Body of pancreas (tissue), 4 donors: ENCODE measurements around the gene ARHGEF28. TPM values are rescaled to one million over a fixed set of nuclear protein-coding genes. Genes with fewer than 3 reads are reported as not detected.
A peak's percentile ranks its signal among the peaks of the same experiment; 100 is the strongest.

Source experiments
- ATAC-seq: fragments of 150-250 bp; one replicate; pipeline ENCODE4 v1.9.1; 2016
- DNase-seq, 4 donors: peaks; one replicate each; pipeline ENCODE4 v3.0.0-alpha.2; 2019
- H3K27ac ChIP-seq, 4 donors: fragments of 200-600 bp; sonication (generic); 1 replicate in 3 of 4; 2 replicates in 1 of 4; pipeline versions ENCODE4 v1.5.1 to v1.6.1; 2016 to 2019; ENCODE audit warnings: mild to moderate bottlenecking in 1 of 4, mixed read lengths in 1 of 4, moderate library complexity in 1 of 4
- H3K27me3 ChIP-seq, 2 donors: fragments of 200-600 bp; sonication (generic); one replicate each; pipeline ENCODE4 v1.6.0; 2016; ENCODE audit warnings: mild to moderate bottlenecking in 1 of 2
- H3K36me3 ChIP-seq, 2 donors: fragments of 200-600 bp; sonication (generic); replicated peaks in 1 of 2; 2 replicates each; pipeline ENCODE4 v1.5.1; 2016; ENCODE audit warnings: low read depth in 2 of 2; ENCODE audit not compliant: insufficient read depth in 1 of 2
- H3K4me1 ChIP-seq: fragments of 200-600 bp; sonication (generic); one replicate; pipeline ENCODE4 v1.6.0; 2016
- H3K4me3 ChIP-seq, 2 donors: fragments of 200-600 bp; sonication (generic); 1 replicate in 1 of 2; 2 replicates in 1 of 2; pipeline ENCODE4 v1.5.1; 2016 to 2019
- H3K9me3 ChIP-seq, 3 donors: fragments of 200-600 bp; sonication (generic); 1 replicate in 2 of 3; 2 replicates in 1 of 3; pipeline ENCODE4 v1.5.1; 2016
- POLR2A ChIP-seq, 3 donors: fragments of 450-650 bp; IDR thresholded peaks; one replicate each; pipeline ENCODE4 v1.6.1; 2016; ENCODE audit warnings: antibody characterized with exemption in 3 of 3, mild to moderate bottlenecking in 2 of 3
- WGBS, 2 donors: methylation state at CpG; one replicate each; pipeline ENCODE4 v1.1.5; 2017; 5-methylcytosine and 5-hydroxymethylcytosine counted together
- intact Hi-C: fragments of 100-400 bp; cut with DNase I; formaldehyde crosslinking; loops from one replicate; pipeline ENCODE4 v1.15.1; 2023
- total RNA-seq, 2 donors: library from RNA; depleted of rRNA; stranded (reverse); fragments of >200 nt; gene quantifications; one replicate each; pipeline ENCODE4 v1.1.0, GENCODE V29; 2016
- TF ChIP-seq, protein P1 (sequence below), 7 experiments: fragments of 450-650 bp in 4 of 7; fragments of 200-600 bp in 3 of 7; sonication (generic) in 3 of 7; IDR thresholded peaks; one replicate each; pipeline ENCODE4 v1.5.1; 2016 to 2019; ENCODE audit warnings: antibody characterized with exemption in 7 of 7

Gene ARHGEF28
- total RNA-seq, 2 donors from 2014 or later, result 63.0 to 67.2 TPM

DNA sequence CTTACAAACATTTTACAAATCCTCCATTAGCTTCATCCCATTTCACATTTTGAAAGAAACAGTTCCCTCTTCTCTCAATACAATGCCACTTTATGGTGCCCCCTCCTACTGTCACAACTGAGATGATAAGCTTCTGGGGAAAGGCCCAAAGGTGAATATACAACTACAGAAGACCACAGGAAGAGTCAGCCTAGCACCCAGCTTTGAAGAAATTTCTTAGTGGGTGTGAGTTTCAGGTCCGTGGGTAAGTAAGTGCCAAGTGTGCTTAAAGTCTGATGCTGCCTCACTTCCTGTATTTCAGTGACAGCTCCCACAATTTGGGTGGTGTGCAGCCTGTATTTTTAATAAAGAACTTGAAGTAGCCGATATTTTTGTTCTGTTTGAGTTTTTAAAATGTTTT lies 68.1 kb downstream of the ARHGEF28 start:
- WGBS, 2 donors, result 41 to 47% methylated on average over 2 of the region's 2 CpGs
- H3K27ac ChIP-seq, result peak overlapping the region in 3 of 4 donors; percentile 7 to 28 (median 21)
- H3K27me3 ChIP-seq, result no peaks in the 10 kb centered on the region
- ATAC-seq, result no peak
- H3K4me3 ChIP-seq, result no peak overlapping the region
- no peak for DNase-seq
- no peaks in the 10 kb centered on the region for H3K9me3 ChIP-seq
- H3K4me1 ChIP-seq, result peaks cover 27% of the 10 kb centered on the region
- H3K36me3 ChIP-seq, result no peaks in the 10 kb centered on the region
- intact Hi-C loops, result no loop called here
- no peak for TF ChIP-seq POLR2A (IDR thresholded peaks at IDR 0.05)
- TF ChIP-seq, protein P1, sequence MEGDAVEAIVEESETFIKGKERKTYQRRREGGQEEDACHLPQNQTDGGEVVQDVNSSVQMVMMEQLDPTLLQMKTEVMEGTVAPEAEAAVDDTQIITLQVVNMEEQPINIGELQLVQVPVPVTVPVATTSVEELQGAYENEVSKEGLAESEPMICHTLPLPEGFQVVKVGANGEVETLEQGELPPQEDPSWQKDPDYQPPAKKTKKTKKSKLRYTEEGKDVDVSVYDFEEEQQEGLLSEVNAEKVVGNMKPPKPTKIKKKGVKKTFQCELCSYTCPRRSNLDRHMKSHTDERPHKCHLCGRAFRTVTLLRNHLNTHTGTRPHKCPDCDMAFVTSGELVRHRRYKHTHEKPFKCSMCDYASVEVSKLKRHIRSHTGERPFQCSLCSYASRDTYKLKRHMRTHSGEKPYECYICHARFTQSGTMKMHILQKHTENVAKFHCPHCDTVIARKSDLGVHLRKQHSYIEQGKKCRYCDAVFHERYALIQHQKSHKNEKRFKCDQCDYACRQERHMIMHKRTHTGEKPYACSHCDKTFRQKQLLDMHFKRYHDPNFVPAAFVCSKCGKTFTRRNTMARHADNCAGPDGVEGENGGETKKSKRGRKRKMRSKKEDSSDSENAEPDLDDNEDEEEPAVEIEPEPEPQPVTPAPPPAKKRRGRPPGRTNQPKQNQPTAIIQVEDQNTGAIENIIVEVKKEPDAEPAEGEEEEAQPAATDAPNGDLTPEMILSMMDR (IDR thresholded peaks at IDR 0.05), result no peak

DNA sequence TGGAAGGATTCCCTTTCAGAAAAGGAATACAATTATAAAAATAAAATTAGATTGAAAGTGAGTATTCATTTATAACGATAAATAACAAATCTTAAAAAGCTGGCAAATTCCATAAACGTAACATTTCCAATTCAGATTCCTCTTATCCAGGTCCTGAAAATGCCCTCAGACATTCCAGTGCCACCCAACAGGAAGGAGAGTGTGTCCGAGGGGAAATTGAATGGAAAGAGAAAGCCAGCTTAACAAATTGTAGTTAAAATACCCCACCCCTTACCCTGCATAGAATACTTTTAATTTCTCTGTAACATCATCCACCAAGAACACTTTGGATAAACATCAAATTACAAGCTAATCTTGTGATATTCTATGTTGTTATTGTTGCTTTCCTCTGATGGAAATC lies 72.0 kb downstream of the ARHGEF28 start:
- DNase-seq (no peak), ATAC-seq (no peak)
- H3K4me3 ChIP-seq, result no peak overlapping the region
- no peaks in the 10 kb centered on the region for H3K36me3 ChIP-seq
- TF ChIP-seq, protein P1 (IDR thresholded peaks at IDR 0.05), result no peak
- TF ChIP-seq POLR2A (IDR thresholded peaks at IDR 0.05), result no peak
- 90 to 92% methylated on average over 3 of the region's 3 CpGs for WGBS, 2 donors
- no peaks in the 10 kb centered on the region for H3K27me3 ChIP-seq
- H3K27ac ChIP-seq, result no peak overlapping the region
- H3K9me3 ChIP-seq, result no peaks in the 10 kb centered on the region
- H3K4me1 ChIP-seq, result peaks cover 28% of the 10 kb centered on the region
- intact Hi-C loops, result no loop called here

DNA sequence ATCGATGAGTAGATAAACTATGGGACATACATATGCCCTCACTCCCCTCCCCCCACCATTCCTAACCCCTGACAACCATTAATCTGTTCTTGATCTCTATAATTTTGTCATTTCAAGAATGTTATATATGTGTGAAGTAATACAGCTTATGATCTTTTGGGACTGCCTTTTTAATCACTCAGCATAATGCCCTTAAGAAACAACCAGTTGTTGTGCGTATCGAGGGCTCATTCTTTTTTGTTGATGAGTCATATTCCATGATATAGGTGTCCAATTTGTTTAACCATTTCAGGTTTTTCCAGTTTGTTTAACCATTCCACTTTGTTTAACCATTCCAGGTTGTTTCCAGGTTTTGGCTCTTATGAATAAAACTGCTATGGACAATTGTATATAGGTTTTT lies 75.6 kb downstream of the ARHGEF28 start:
- Histone ChIP-seq H3K27ac (no peak overlapping the region), H3K4me1 (peaks cover 8% of the 10 kb centered on the region), H3K9me3 (no peaks in the 10 kb centered on the region), H3K4me3 (no peak overlapping the region), H3K27me3 (no peaks in the 10 kb centered on the region), H3K36me3 (no peaks in the 10 kb centered on the region)
- TF ChIP-seq, protein P1 (IDR thresholded peaks at IDR 0.05), result no peak
- TF ChIP-seq POLR2A (IDR thresholded peaks at IDR 0.05), result no peak
- no peak for ATAC-seq
- intact Hi-C loops, result no loop called here
- 58 to 59% methylated on average over 3 of the region's 3 CpGs for WGBS, 2 donors
- DNase-seq, result no peak

DNA sequence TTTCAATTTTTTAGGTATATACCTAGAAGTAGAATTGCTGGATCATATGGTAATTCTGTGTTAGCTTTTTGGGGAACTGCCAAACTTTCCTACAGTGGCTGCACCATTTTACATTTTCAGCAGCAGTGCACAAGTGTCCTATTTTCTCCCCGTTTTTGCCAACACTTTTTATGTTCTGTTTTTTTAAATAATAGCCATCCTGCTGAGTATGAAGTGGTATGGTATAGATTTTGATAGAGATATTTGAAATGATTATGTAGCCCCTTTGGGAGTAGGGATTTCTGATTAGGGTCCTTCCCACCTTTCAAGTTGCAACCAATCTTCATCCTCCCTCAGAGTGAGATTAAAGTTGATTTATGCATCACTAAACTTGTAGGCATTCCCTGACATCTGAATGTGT lies 76.5 kb downstream of the ARHGEF28 start:
- intact Hi-C loops, result no loop called here
- H3K27ac ChIP-seq, result no peak overlapping the region
- no peak overlapping the region for H3K4me3 ChIP-seq
- no peaks in the 10 kb centered on the region for H3K9me3 ChIP-seq
- 74 to 77% methylated on average over 1 of the region's 1 CpG for WGBS, 2 donors
- peaks cover 8% of the 10 kb centered on the region for H3K4me1 ChIP-seq
- DNase-seq, result no peak
- no peak for ATAC-seq
- H3K36me3 ChIP-seq, result no peaks in the 10 kb centered on the region
- H3K27me3 ChIP-seq, result no peaks in the 10 kb centered on the region
- TF ChIP-seq, protein P1 (IDR thresholded peaks at IDR 0.05), result no peak
- TF ChIP-seq POLR2A (IDR thresholded peaks at IDR 0.05), result no peak

DNA sequence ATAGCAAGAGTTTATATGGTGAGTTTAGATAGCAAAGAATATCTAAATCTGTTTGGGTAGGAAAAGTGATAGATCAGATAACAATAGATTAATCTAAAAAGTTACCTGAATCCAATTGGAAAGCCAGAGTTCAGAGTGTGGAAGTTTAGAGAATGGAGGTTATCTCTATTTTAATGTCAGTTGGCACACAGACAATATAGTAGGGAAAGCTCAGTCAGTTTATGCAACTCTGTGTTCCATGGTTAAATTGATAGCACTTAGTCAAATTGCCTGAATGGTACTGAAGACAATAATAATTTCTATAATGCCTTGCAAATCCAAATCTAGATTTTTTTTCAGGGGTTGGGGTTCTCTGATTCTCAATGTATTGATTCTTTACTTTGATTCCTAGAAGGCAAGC lies 77.0 kb downstream of the ARHGEF28 start:
- Histone ChIP-seq H3K4me1 (peaks cover 8% of the 10 kb centered on the region), H3K27ac (no peak overlapping the region), H3K4me3 (no peak overlapping the region), H3K36me3 (no peaks in the 10 kb centered on the region), H3K27me3 (no peaks in the 10 kb centered on the region), H3K9me3 (no peaks in the 10 kb centered on the region)
- TF ChIP-seq, protein P1 (IDR thresholded peaks at IDR 0.05), result no peak
- TF ChIP-seq POLR2A (IDR thresholded peaks at IDR 0.05), result no peak
- DNase-seq (no peak), ATAC-seq (no peak)
- intact Hi-C loops, result no loop called here
